CD14-positive monocyte (primary cell): ENCODE results near the gene GREB1. TPM values are rescaled to one million over a fixed set of nuclear protein-coding genes. Genes with fewer than 3 reads are reported as not detected.

Source experiments
- DNase-seq, 3 donors: peaks; one replicate each; pipeline ENCODE4 v3.0.0-alpha.2; 2011 to 2022
- H2AFZ ChIP-seq: 2 replicates; pipeline ENCODE4 v1.6.0; 2012; ENCODE audit warnings: mild to moderate bottlenecking, low read depth, low read length, inconsistent platforms; ENCODE audit not compliant: insufficient read depth, poor library complexity, severe bottlenecking
- H3K27ac ChIP-seq, 2 donors: 1 replicate in 1 of 2; 2 replicates in 1 of 2; pipeline ENCODE4 v1.5.1; 2012 to 2013; ENCODE audit warnings: low read length in 2 of 2, control low read depth in 1 of 2, inconsistent platforms in 1 of 2, low read depth in 1 of 2, mild to moderate bottlenecking in 1 of 2
- H3K27me3 ChIP-seq, 2 donors: one replicate each; pipeline versions ENCODE4 v1.6.0 to v1.6.1; 2011 to 2013; ENCODE audit warnings: low read length in 2 of 2; ENCODE audit not compliant: control insufficient read depth in 2 of 2, insufficient read depth in 2 of 2
- H3K36me3 ChIP-seq, 2 donors: replicated peaks in 1 of 2; 1 replicate in 1 of 2; 2 replicates in 1 of 2; pipeline versions ENCODE4 v1.5.1 to v1.6.1; 2012 to 2013; ENCODE audit warnings: low read length in 2 of 2, control low read depth in 1 of 2, inconsistent platforms in 1 of 2, mild to moderate bottlenecking in 1 of 2; ENCODE audit not compliant: insufficient read depth in 2 of 2, control insufficient read depth in 1 of 2
- H3K4me1 ChIP-seq, 2 donors: 1 replicate in 1 of 2; 2 replicates in 1 of 2; pipeline versions ENCODE4 v1.5.1 to v1.6.1; 2012 to 2013; ENCODE audit warnings: low read length in 2 of 2, control low read depth in 1 of 2, inconsistent platforms in 1 of 2, mild to moderate bottlenecking in 1 of 2, moderate library complexity in 1 of 2; ENCODE audit not compliant: insufficient read depth in 2 of 2, control insufficient read depth in 1 of 2
- H3K4me2 ChIP-seq: replicated peaks from 2 replicates; pipeline ENCODE3; 2012; ENCODE audit warnings: low read length, moderate library complexity, mild to moderate bottlenecking; ENCODE audit not compliant: poor library complexity, severe bottlenecking; ENCODE audit errors: extremely low read depth
- H3K4me3 ChIP-seq, 3 experiments: fragments of 200-600 bp in 1 of 3; sonication (generic) in 1 of 3; replicated peaks in 1 of 3; 1 replicate in 2 of 3; 2 replicates in 1 of 3; pipeline ENCODE4 v1.5.1; 2011 to 2013; ENCODE audit warnings: low read length in 3 of 3, mild to moderate bottlenecking in 3 of 3, control low read depth in 2 of 3, low read depth in 2 of 3, inconsistent platforms in 1 of 3, moderate library complexity in 1 of 3
- H3K79me2 ChIP-seq: 2 replicates; pipeline ENCODE4 v1.6.0; 2012; ENCODE audit warnings: mild to moderate bottlenecking, control low read depth, inconsistent platforms, low read length, moderate library complexity; ENCODE audit not compliant: insufficient read depth
- H3K9ac ChIP-seq: 2 replicates; pipeline ENCODE4 v1.6.0; 2017; ENCODE audit warnings: low read length, mild to moderate bottlenecking; ENCODE audit not compliant: insufficient read depth, poor library complexity, severe bottlenecking
- H3K9me3 ChIP-seq, 2 donors: replicated peaks in 1 of 2; 1 replicate in 1 of 2; 2 replicates in 1 of 2; pipeline versions ENCODE4 v1.5.1 to v1.6.1; 2012 to 2013; ENCODE audit warnings: low read length in 2 of 2, control low read depth in 1 of 2; ENCODE audit not compliant: control insufficient read depth in 1 of 2, insufficient read depth in 1 of 2
- H4K20me1 ChIP-seq: 2 replicates; pipeline ENCODE4 v1.6.0; 2012; ENCODE audit warnings: mild to moderate bottlenecking, low read length, control low read depth, moderate library complexity; ENCODE audit not compliant: insufficient read depth
- H3K27ac Mint-ChIP-seq, 7 donors: one replicate each; pipeline ENCODE4 v1.8.0; 2020; ENCODE audit warnings: mild to moderate bottlenecking in 7 of 7, mixed read lengths in 7 of 7, moderate library complexity in 6 of 7, inconsistent platforms in 2 of 7
- H3K27me3 Mint-ChIP-seq, 3 donors: one replicate each; pipeline ENCODE4 v1.8.0; 2021 to 2022; ENCODE audit warnings: low read depth in 3 of 3, mild to moderate bottlenecking in 3 of 3, mixed read lengths in 3 of 3, moderate library complexity in 3 of 3, inconsistent platforms in 1 of 3
- H3K36me3 Mint-ChIP-seq, 2 donors: one replicate each; pipeline ENCODE4 v1.8.0; 2020; ENCODE audit warnings: mixed read lengths in 2 of 2, inconsistent platforms in 1 of 2, mild to moderate bottlenecking in 1 of 2
- H3K4me1 Mint-ChIP-seq: one replicate; pipeline ENCODE4 v1.8.0; 2020; ENCODE audit warnings: mild to moderate bottlenecking, mixed read lengths
- H3K4me3 Mint-ChIP-seq, 2 donors: one replicate each; pipeline ENCODE4 v1.8.0; 2020; ENCODE audit warnings: mild to moderate bottlenecking in 2 of 2, mixed read lengths in 2 of 2, moderate library complexity in 1 of 2
- H3K9me3 Mint-ChIP-seq, 7 donors: one replicate each; pipeline ENCODE4 v1.8.0; 2020 to 2022; ENCODE audit warnings: mixed read lengths in 7 of 7, mild to moderate bottlenecking in 6 of 7, moderate library complexity in 6 of 7, inconsistent platforms in 2 of 7
- CTCF ChIP-seq: fragments of 200-600 bp; IDR thresholded peaks from one replicate; pipeline ENCODE4 v1.8.0; 2022; ENCODE audit warnings: antibody characterized with exemption, mild to moderate bottlenecking
- WGBS: methylation state at CpG from one replicate; pipeline ENCODE4 v1.1.5; 2013; ENCODE audit warnings: missing lambda C conversion rate; ENCODE audit not compliant: insufficient coverage; 5-methylcytosine and 5-hydroxymethylcytosine counted together
- intact Hi-C, 2 donors: fragments of 100-400 bp; cut with micrococcal nuclease; formaldehyde crosslinking; loops; one replicate each; pipeline versions ENCODE4 v1.15.0 to v1.15.1; 2023
- polyA plus RNA-seq, 3 donors: library from polyadenylated mRNA; depleted of rRNA in 1 of 3; unstranded in 2 of 3; stranded (reverse) in 1 of 3; fragments of 300-500 nt in 2 of 3; fragments of >200 nt in 1 of 3; fragmentation: Illumina TruSeq in 2 of 3; gene quantifications; 1 replicate in 2 of 3; 2 replicates in 1 of 3; pipeline ENCODE4 v1.2.3, GENCODE V29; 2012 to 2021

Gene GREB1
- polyA plus RNA-seq, 3 donors, result not detected

DNA sequence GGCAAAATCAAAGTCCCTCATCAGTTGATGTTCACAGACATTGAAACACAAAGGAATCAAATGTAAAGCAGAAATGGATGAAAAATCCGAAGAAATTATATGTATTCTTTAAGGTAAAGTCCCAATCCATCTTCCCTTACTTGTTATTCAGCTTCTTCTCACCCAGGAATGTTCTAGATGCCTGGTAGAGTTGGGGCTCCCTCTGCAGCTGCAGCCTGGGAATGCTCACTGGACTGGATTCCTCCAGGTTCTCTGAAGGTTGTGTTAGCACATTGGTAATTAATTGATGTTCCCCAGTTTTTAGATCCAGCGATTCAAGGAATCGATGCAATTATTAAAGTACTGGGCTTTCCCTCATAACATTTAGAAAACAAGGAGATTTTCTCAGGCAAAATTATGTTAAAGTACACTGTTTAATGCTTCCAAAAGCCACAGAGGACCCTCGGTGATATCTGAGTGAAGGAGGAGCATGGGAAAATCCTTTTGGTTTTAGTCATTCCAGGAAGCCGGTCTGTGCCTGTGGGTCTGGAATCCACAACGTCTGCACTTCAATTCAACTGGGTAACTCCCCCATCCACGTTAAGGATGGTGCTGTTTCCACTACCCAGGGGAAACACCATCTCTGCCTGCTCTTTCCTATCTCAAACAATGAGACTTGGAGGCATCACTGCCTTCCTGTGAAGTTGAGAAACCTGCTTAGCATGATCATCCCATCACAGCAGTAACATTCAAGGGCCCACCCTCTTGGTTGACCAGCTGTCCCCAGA is 114.2 kb downstream of the GREB1 start:
- H3K27ac Mint-ChIP-seq, result no peak overlapping the region
- H3K27me3 Mint-ChIP-seq, result peaks cover 2 to 14% (median 7%) of the 10 kb centered on the region in 3 donors
- 69% methylated on average over 3 of the region's 7 CpGs for WGBS
- intact Hi-C loops, result no loop called here
- Histone ChIP-seq H3K27me3 (peaks cover 0 to 2% of the 10 kb centered on the region in 2 donors), H3K4me3 (no peak overlapping the region), H2AFZ (no peak overlapping the region), H3K9ac (no peak overlapping the region), H3K4me2 (no peak overlapping the region), H3K9me3 (no peaks in the 10 kb centered on the region), H3K36me3 (no peaks in the 10 kb centered on the region), H3K27ac (no peak overlapping the region), H3K4me1 (no peaks in the 10 kb centered on the region), H4K20me1 (no peaks in the 10 kb centered on the region), H3K79me2 (no peaks in the 10 kb centered on the region)
- H3K9me3 Mint-ChIP-seq, result no peaks in the 10 kb centered on the region
- no peaks in the 10 kb centered on the region for H3K36me3 Mint-ChIP-seq
- TF ChIP-seq CTCF, result no peak
- DNase-seq, result no peak
- H3K4me1 Mint-ChIP-seq, result no peaks in the 10 kb centered on the region
- H3K4me3 Mint-ChIP-seq, result no peak overlapping the region

GRCh38 chr2:11649093-11649492 is 115.2 kb downstream of the GREB1 start:
- no peak for DNase-seq
- H3K36me3 Mint-ChIP-seq, result no peaks in the 10 kb centered on the region
- H3K27me3 ChIP-seq, result peaks cover 0 to 2% of the 10 kb centered on the region in 2 donors
- H3K4me2 ChIP-seq, result no peak overlapping the region
- no peak for TF ChIP-seq CTCF
- no peaks in the 10 kb centered on the region for H3K9me3 ChIP-seq
- no peaks in the 10 kb centered on the region for H3K9me3 Mint-ChIP-seq
- H3K36me3 ChIP-seq, result no peaks in the 10 kb centered on the region
- WGBS, result 67% methylated on average over 1 of the region's 2 CpGs
- no peaks in the 10 kb centered on the region for H3K4me1 Mint-ChIP-seq
- no peaks in the 10 kb centered on the region for H3K79me2 ChIP-seq
- H3K9ac ChIP-seq, result no peak overlapping the region
- no peaks in the 10 kb centered on the region for H3K4me1 ChIP-seq
- intact Hi-C loops, result no loop called here
- H3K4me3 Mint-ChIP-seq, result no peak overlapping the region
- no peak overlapping the region for H3K27ac Mint-ChIP-seq
- H2AFZ ChIP-seq, result no peak overlapping the region
- peaks cover 2 to 14% (median 8%) of the 10 kb centered on the region in 3 donors for H3K27me3 Mint-ChIP-seq
- H3K27ac ChIP-seq, result no peak overlapping the region
- no peaks in the 10 kb centered on the region for H4K20me1 ChIP-seq
- no peak overlapping the region for H3K4me3 ChIP-seq
